NCI-H226 (cell line): ENCODE data around the gene DRD3.

Source experiments
- DNase-seq: peaks from one replicate; pipeline ENCODE4 v3.0.0-alpha.2; 2015

Gene DRD3

GRCh38 chr3:114176890-114177289, 2.0 kb downstream of the DRD3 start:
- no peak for DNase-seq

DNA sequence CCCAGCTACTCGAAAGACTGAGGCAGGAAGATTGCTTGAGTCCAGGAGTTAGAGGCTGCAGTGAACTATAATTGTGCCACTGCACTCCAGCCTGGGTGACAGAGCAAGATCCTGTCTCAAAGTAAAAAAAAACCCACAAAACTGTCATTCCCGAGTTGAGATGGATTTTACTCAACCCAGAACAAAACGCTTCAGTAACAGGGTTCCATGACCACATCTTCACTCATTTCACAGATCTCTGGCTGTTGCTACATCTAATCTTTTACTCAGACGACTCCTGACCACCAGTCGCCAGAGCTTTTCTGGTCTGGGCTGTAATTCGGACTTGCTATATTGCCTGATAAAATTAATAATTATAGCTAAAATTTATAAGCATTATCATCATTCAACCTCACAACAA, 2.4 kb downstream of the DRD3 start:
- no peak for DNase-seq

- no peak for DNase-seq
Measured at GRCh38 chr3:114175204-114175987, 3.5 kb downstream of the DRD3 start.

- no peak for DNase-seq
Measured at GRCh38 chr3:114171677-114172076, 7.2 kb downstream of the DRD3 start.

DNA sequence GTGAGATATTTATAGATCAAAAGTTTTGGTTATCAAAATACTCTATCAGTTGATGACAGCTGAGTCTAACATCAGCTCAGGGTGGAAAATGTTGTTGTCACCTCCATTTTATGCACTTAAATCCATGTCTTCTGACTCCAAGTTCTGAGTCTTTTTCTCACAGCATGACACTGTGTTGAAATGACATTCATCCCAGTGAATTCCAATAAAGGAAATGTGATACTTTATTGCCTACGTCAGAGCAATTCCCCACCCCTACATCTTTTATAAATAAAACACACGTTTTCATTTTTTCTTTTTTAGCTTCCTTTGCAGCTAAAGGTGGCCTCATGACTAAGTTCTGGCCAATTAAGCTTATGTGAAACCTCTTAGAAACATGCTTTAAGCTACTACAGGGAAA, 10.7 kb downstream of the DRD3 start:
- DNase-seq: no peak

GRCh38 chr3:114157321-114157720, 21.5 kb downstream of the DRD3 start:
- DNase-seq: no peak

GRCh38 chr3:114155370-114155821, 23.5 kb downstream of the DRD3 start:
- DNase-seq: peak; percentile 20

- no peak for DNase-seq
Measured at GRCh38 chr3:114154321-114154821, 24.5 kb downstream of the DRD3 start.

GRCh38 chr3:114152519-114153151, 26.2 kb downstream of the DRD3 start:
- peak; percentile 92 for DNase-seq

GRCh38 chr3:114151091-114151490, 27.8 kb downstream of the DRD3 start:
- no peak for DNase-seq

GRCh38 chr3:114147251-114147650, 31.6 kb downstream of the DRD3 start:
- DNase-seq: no peak

GRCh38 chr3:114144909-114145688, 33.8 kb downstream of the DRD3 start:
- DNase-seq: peak; percentile 92

GRCh38 chr3:114143817-114144216, 35.0 kb downstream of the DRD3 start:
- DNase-seq: peak; percentile 56

DNA sequence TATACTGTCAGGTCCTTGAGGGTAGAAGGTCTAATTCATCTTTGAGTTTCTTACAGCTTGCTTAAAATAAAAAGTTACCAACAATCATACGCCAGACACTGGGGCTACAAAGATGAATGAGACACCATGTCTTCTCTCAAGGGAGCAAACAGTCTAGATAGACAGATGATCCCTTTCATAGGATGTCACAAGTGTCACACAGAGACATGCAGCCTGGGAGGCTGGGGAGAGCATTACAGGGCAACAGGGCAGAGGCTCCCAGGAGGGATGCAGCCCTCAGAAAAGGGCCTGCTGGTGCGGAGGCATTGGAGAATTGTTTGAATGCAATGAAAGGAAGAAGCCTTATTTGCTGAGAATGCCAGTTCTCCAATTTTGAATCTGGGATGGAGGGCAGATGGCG, 39.0 kb downstream of the DRD3 start:
- no peak for DNase-seq

DNA sequence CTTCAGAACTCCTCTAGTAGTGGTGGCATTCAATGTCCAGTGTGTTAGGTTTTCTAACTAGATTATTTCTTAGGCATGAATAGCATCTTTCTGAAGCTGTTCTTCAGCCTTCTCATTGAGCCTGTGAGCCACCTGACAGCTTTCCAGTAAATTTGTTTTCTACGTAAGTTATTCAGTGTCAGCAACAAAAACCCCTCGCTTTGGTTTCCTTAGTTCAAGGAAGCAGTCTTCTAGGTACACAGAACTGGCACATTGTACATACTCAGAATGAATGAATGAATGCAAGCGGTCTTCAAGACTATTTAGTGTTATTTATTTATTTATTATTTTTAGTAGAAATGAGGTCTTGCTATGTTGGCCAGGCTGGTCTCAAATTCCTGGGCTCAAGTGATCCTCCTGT, 44.9 kb downstream of the DRD3 start:
- DNase-seq: no peak

- no peak for DNase-seq
Measured at GRCh38 chr3:114132500-114132899, 46.4 kb downstream of the DRD3 start.

GRCh38 chr3:114128826-114129225, 50.0 kb downstream of the DRD3 start:
- DNase-seq: peak; percentile 29

DNA sequence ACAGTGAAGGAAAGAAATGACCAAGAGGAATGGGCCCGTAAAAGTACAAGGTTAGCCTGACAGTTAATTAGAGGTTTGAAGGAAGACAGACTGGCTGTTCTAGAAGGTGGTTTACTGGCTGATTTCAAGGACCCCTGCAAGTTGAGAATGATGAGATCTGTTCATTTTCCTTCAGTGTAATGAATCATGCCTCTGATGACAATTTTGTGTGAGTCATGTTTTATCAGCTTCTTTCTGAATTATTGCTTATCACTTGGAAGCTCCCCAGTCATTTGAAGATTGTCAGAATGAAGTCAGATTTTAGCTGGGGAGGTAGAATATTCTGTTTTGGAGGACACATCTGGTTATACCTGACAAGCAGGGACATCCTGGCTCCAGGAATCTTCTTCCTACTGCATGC, 50.6 kb downstream of the DRD3 start:
- peak; percentile 64 for DNase-seq

DNA sequence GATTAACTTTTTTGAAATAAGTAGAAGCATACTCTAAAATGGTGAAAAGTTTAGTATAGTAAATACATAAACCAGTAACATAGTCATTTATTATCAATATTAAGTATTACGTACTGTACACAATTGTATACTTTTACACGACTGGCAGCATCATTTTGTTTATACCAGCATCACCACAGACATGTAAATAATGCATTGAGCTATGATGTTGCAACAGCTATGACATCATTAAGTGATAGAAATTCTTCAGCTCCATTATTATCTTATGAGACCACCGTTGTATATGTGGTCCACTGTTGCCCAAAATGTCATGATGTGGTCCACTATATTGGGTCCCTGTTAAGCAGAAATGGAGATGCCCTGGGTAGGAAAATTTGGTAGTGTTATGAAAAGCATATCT, 51.3 kb downstream of the DRD3 start:
- no peak for DNase-seq

DNA sequence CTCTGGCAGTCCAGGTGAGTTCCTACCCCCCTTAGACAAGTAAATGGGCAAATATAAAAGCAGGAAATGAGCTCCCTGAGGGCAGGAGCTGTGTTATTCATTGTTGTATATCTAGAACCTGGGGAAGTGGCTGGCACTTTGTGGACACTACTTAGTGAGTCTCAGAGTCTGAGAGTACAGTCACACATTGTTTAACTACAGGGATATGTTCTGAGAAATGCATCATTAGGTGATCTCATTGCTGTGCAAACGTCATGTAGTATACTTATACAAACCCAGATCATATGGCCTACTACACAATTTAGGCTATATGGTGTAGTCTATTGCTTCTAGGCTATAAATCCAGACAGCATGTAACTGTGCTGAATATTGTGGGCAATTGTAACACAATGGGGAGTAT, 52.4 kb downstream of the DRD3 start:
- DNase-seq: no peak

- peak; percentile 47 for DNase-seq
Measured at GRCh38 chr3:114122027-114122709, 56.7 kb downstream of the DRD3 start.

DNA sequence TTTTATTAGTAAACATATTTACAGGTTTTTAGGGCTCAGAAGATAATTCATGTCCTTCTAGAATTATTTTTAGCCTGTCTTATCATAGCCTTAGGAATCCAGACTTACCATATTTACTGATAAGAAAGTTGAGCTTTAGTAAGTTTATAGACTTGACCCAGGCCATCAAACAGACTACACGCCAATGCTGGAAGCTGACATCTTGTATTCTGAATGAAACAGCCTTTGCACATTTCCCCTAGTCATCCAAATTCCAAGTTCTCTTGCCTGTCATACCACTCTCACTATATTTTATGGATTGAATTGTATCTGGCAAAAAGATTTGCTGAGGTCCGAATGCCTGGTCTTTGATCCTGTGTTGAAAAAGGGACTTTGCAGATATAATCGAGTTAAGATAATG, 58.6 kb downstream of the DRD3 start:
- DNase-seq: no peak

DNA sequence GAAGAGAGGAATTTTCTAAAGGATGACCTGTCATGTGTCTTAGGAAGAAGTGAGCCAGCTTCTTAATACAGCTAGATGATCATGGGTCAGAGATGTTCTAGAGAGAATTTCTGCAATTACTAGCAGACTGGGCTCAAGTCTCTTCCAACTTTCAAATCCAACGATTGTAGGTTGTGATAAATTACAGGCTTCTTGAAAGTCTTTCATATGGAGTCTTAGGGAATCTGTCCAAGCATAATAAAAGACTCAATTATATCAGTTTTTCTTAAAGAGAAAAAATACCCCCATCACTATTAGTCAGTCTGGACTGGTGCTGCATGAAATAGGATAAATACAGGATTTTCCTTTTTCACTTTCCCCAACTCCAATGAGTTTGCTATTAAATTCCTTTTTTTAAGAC, 59.1 kb downstream of the DRD3 start:
- no peak for DNase-seq
